ENCODE measurements around the gene DLX3.

GRCh38 chr17:49963309-49963625 lies 31.8 kb downstream of the DLX3 start:
- TF ChIP-seq TP53 (CRISPR knock-in tag; IDR thresholded peaks at IDR 0.05) (no peak), CTCF (IDR thresholded peaks at IDR 0.05) (no peak), ZNF138 (CRISPR knock-in tag; conservative IDR thresholded peaks at IDR 0.05) (no peak), EMX1 (CRISPR knock-in tag; IDR thresholded peaks at IDR 0.05) (no peak), IRF1 (CRISPR knock-in tag; IDR thresholded peaks at IDR 0.05) (no peak), E2F5 (CRISPR knock-in tag; IDR thresholded peaks at IDR 0.05) (no peak), E2F1 (CRISPR knock-in tag; IDR thresholded peaks at IDR 0.05) (no peak), MYBL2 (CRISPR knock-in tag; IDR thresholded peaks at IDR 0.05) (no peak), FOXJ3 (CRISPR knock-in tag; IDR thresholded peaks at IDR 0.05; ENCODE audit: borderline replicate concordance) (no peak), TEAD4 (CRISPR knock-in tag; IDR thresholded peaks at IDR 0.05) (no peak), SMAD3 (CRISPR knock-in tag; IDR thresholded peaks at IDR 0.05; ENCODE audit: borderline replicate concordance) (no peak), JUN (CRISPR knock-in tag; IDR thresholded peaks at IDR 0.05) (no peak)

Data from WTC11 (cell line).